TTC549 (cell line): ENCODE results near the gene DIAPH3.
"Not testable (repeated sequence)": the region's sequence is repeated elsewhere in the genome, so short reads cannot be mapped to it uniquely, and the experiment has no call there.

ENCODE experiments used
- FAIRE-seq: peaks from 2 replicates; lab custom pipeline; 2012; peaks lifted over from hg19 to GRCh38; lab: Jason Lieb, UNC

The DIAPH3 gene

GRCh38 chr13:60163478-60164233 is at the start of gene DIAPH3:
DIAPH3 (minus strand) TSS chr13:60163928; CDS start chr13:60163766, 162 bp downstream.
- peak; percentile 81 for FAIRE-seq

- FAIRE-seq = no peak
These were observed 49.6 kb upstream of the DIAPH3 start for GRCh38 chr13:60213236-60213744.

- no peak for FAIRE-seq
These were observed 47.8 kb upstream of the DIAPH3 start for GRCh38 chr13:60211548-60211947.

- peak; percentile 51 for FAIRE-seq
These were observed 47.0 kb upstream of the DIAPH3 start for GRCh38 chr13:60210510-60211330.

- not testable (repeated sequence) for FAIRE-seq
These were observed 41.8 kb upstream of the DIAPH3 start for GRCh38 chr13:60205499-60205898.

- FAIRE-seq = no peak
These were observed 37.6 kb upstream of the DIAPH3 start for GRCh38 chr13:60201286-60201685.

GRCh38 chr13:60195893-60196292 is 32.2 kb upstream of the DIAPH3 start:
- FAIRE-seq = not testable (repeated sequence)

- no peak for FAIRE-seq
These were observed 19.2 kb upstream of the DIAPH3 start for GRCh38 chr13:60182907-60183306.

GRCh38 chr13:60178327-60178726 is 14.6 kb upstream of the DIAPH3 start:
- FAIRE-seq = no peak

GRCh38 chr13:60175571-60175970 is 11.8 kb upstream of the DIAPH3 start:
- no peak for FAIRE-seq

- FAIRE-seq = no peak
These were observed 10.4 kb upstream of the DIAPH3 start for GRCh38 chr13:60174113-60174512.

- no peak for FAIRE-seq
These were observed 8.4 kb upstream of the DIAPH3 start for GRCh38 chr13:60172111-60172510.

GRCh38 chr13:60170414-60170813 is 6.7 kb upstream of the DIAPH3 start:
- no peak for FAIRE-seq

GRCh38 chr13:60169239-60170031 is 5.7 kb upstream of the DIAPH3 start:
- FAIRE-seq = no peak

- FAIRE-seq = no peak
These were observed 3.4 kb upstream of the DIAPH3 start for GRCh38 chr13:60167121-60167520.

GRCh38 chr13:60165391-60166099 is 1.8 kb upstream of the DIAPH3 start:
- FAIRE-seq = no peak

- no peak for FAIRE-seq
These were observed 634 bp upstream of the DIAPH3 start for GRCh38 chr13:60164234-60164889.

- FAIRE-seq = no peak
These were observed 1.6 kb downstream of the DIAPH3 start for GRCh38 chr13:60162096-60162495.

- FAIRE-seq = no peak
These were observed 5.4 kb downstream of the DIAPH3 start for GRCh38 chr13:60158321-60158801.

- FAIRE-seq = no peak
These were observed 7.8 kb downstream of the DIAPH3 start for GRCh38 chr13:60155978-60156377.

GRCh38 chr13:60152904-60153303 is 10.8 kb downstream of the DIAPH3 start:
- no peak for FAIRE-seq
